C4-2B (cell line): ENCODE measurements around the gene MYO1H.

Experiments used
- ZFX ChIP-seq: fragments of 450-650 bp; IDR thresholded peaks from 2 replicates; pipeline ENCODE4 v1.6.1; 2017
- TF ChIP-seq, protein P1 (sequence below): fragments of 450-650 bp; conservative IDR thresholded peaks from 2 replicates; pipeline ENCODE4 v1.5.1; 2017; ENCODE audit warnings: mild to moderate bottlenecking

DNA sequence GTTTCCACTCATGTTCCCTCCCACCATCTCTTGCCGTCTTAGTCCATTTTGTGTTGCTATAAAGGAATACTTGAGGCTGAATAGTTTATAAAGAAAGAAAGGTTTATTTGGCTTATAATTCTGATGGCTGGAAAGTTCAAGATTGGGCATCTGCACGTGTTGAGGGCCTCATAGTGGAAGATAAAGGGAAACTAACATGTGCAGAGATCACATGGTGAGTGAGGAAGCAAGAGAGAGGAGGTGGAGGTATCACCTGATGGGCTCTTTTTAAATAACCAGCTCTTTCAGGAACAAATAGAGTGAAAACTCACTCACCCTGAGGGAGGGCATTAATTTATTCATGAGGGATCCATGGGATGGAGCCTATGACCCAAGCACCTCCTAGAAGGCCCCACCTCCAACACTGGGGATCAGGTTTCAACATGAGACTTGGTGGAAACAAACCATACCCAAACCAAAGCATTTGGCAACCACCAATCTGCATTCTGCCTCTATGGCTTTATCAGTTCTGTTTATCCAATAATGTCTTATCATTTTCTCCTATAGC, 29.5 kb downstream of the MYO1H start:
- TF ChIP-seq, protein P1, sequence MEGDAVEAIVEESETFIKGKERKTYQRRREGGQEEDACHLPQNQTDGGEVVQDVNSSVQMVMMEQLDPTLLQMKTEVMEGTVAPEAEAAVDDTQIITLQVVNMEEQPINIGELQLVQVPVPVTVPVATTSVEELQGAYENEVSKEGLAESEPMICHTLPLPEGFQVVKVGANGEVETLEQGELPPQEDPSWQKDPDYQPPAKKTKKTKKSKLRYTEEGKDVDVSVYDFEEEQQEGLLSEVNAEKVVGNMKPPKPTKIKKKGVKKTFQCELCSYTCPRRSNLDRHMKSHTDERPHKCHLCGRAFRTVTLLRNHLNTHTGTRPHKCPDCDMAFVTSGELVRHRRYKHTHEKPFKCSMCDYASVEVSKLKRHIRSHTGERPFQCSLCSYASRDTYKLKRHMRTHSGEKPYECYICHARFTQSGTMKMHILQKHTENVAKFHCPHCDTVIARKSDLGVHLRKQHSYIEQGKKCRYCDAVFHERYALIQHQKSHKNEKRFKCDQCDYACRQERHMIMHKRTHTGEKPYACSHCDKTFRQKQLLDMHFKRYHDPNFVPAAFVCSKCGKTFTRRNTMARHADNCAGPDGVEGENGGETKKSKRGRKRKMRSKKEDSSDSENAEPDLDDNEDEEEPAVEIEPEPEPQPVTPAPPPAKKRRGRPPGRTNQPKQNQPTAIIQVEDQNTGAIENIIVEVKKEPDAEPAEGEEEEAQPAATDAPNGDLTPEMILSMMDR: no peak
- TF ChIP-seq ZFX: no peak
